ENCODE measurements around the gene C11orf86. TPM values are rescaled to one million over a fixed set of nuclear protein-coding genes. Genes with fewer than 3 reads are reported as not detected.

C11orf86 gene
- total and polyA plus RNA-seq, 10 of the 15 experiments (the other 5 are each of a cell fraction or from before 2014, with no cell fraction given), result not detected

DNA sequence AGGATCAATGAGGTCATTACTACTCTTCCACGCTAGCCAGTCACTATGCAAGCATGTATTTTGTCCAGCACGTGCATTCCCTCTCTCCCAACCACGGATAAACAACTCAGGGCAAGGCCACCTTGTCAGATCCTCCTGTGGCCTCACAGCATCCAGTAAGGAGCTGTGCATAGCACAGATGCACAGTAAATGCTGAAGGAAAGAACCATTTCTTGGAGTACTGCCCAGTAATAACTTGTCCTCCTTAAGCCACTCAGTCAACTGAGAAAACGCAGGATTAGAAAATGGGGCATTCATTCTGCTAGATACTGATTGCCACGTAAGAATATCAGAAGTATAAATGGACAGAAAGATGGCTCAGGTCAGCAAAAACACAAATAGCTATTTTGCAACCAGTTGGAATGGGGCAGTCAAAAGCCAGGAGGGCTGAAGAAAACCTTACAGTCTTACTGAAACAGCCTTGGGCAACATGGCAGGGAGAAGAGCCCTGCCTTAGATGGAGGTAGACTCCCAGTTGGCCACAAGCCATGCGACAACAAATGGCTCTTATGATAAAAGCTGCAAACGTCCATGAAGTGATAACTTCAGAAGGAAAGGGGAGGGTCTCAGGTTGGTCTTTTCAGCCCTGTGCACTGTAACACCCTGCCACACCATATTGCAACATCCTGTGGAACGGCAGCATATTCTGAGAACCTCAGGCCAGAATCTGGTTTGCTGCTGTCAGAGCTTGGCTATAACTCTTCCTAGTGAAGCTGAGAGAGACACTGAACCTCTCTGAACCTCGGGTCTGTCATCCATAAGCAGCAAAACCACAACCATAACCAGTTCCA lies 39.9 kb upstream of the C11orf86 start:
- SMC1A ChIA-PET (ENCODE audit: uncharacterized antibody, unreplicated experiment), result no interaction called here
- Histone ChIP-seq H3K27ac (ENCODE audit: control insufficient read depth, insufficient read depth) (no peak overlapping the region), H3K36me3 (ENCODE audit: control insufficient read depth in 2 of 2, insufficient read depth in 2 of 2, low read length in 1 of 2) (no peaks in the 10 kb centered on the region), H3K4me1 (ENCODE audit: control insufficient read depth, insufficient read depth, low read length) (no peaks in the 10 kb centered on the region), H3K4me2 (ENCODE audit: control insufficient read depth, insufficient read depth) (no peak overlapping the region), H3K9ac (ENCODE audit: control insufficient read depth, insufficient read depth, low read length) (no peak overlapping the region), H3K4me3 (no peak overlapping the region), H2AFZ (ENCODE audit: control insufficient read depth, low read depth, low read length) (no peak overlapping the region), H3K79me2 (ENCODE audit: control insufficient read depth, insufficient read depth, low read length) (no peaks in the 10 kb centered on the region), H3K27me3 (replicated peaks in 1 of 2; ENCODE audit: control insufficient read depth in 2 of 2, insufficient read depth in 2 of 2, low read length in 1 of 2) (peaks cover 0 to 7% of the 10 kb centered on the region in 2 experiments; a peak in 2 of 4 replicates), H4K20me1 (ENCODE audit: control insufficient read depth, insufficient read depth) (no peaks in the 10 kb centered on the region), H3K9me3 (replicated peaks; ENCODE audit: control insufficient read depth, insufficient read depth, low read length) (no peaks in the 10 kb centered on the region)
- RAD21 ChIA-PET (ENCODE audit: unreplicated experiment), result no interaction called here
- no TSS peak for BruUV-seq (replicated peaks)
- intact Hi-C loops (cut with micrococcal nuclease; ENCODE audit: unreplicated experiment) (no loop called here), in situ Hi-C loops (cut with MboI) (no loop called here)
- POLR2A ChIA-PET, result no interaction called here
- ATAC-seq, result no peak
- no peak for DNase-seq (ENCODE audit: low read depth, low spot score)
- TF ChIP-seq, protein P1, sequence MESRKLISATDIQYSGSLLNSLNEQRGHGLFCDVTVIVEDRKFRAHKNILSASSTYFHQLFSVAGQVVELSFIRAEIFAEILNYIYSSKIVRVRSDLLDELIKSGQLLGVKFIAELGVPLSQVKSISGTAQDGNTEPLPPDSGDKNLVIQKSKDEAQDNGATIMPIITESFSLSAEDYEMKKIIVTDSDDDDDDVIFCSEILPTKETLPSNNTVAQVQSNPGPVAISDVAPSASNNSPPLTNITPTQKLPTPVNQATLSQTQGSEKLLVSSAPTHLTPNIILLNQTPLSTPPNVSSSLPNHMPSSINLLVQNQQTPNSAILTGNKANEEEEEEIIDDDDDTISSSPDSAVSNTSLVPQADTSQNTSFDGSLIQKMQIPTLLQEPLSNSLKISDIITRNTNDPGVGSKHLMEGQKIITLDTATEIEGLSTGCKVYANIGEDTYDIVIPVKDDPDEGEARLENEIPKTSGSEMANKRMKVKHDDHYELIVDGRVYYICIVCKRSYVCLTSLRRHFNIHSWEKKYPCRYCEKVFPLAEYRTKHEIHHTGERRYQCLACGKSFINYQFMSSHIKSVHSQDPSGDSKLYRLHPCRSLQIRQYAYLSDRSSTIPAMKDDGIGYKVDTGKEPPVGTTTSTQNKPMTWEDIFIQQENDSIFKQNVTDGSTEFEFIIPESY (IDR thresholded peaks at IDR 0.05), result no peak
- TF ChIP-seq, protein P2, sequence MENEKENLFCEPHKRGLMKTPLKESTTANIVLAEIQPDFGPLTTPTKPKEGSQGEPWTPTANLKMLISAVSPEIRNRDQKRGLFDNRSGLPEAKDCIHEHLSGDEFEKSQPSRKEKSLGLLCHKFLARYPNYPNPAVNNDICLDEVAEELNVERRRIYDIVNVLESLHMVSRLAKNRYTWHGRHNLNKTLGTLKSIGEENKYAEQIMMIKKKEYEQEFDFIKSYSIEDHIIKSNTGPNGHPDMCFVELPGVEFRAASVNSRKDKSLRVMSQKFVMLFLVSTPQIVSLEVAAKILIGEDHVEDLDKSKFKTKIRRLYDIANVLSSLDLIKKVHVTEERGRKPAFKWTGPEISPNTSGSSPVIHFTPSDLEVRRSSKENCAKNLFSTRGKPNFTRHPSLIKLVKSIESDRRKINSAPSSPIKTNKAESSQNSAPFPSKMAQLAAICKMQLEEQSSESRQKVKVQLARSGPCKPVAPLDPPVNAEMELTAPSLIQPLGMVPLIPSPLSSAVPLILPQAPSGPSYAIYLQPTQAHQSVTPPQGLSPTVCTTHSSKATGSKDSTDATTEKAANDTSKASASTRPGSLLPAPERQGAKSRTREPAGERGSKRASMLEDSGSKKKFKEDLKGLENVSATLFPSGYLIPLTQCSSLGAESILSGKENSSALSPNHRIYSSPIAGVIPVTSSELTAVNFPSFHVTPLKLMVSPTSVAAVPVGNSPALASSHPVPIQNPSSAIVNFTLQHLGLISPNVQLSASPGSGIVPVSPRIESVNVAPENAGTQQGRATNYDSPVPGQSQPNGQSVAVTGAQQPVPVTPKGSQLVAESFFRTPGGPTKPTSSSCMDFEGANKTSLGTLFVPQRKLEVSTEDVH (IDR thresholded peaks at IDR 0.05; ENCODE audit: low read depth, partially characterized antibody), result no peak
- 14% methylated on average over 9 of the region's 9 CpGs for WGBS (ENCODE audit: insufficient coverage, insufficient replicate concordance, low lambda C conversion rate, missing lambda C conversion rate)
- CTCF ChIA-PET, result no interaction called here
- FAIRE-seq, result no peak
